ENCODE measurements around the gene LINC00237.

Gene LINC00237

GRCh38 chr20:21046413-21047070 is 59.6 kb downstream of the LINC00237 start:
- no peak for DNase-seq (ENCODE audit: low spot score)

Data from GM03348 (cell line).